Mucosa of descending colon (tissue), 3 donors: ENCODE data around the gene WDR86. TPM values are rescaled to one million over a fixed set of nuclear protein-coding genes. Genes with fewer than 3 reads are reported as not detected.
A peak's percentile ranks its signal among the peaks of the same experiment; 100 is the strongest.

Experiments
- ATAC-seq: fragments of 200-7000 bp; cut with Tn5 transposase; one replicate; pipeline ENCODE4 v1.9.1; 2020; ENCODE audit warnings: mild to moderate bottlenecking, moderate library complexity
- DNase-seq, 3 donors: peaks; one replicate each; pipeline ENCODE4 v3.0.0-alpha.2; 2020
- H3K36me3 ChIP-seq: fragments of 200-600 bp; one replicate; pipeline ENCODE4 v1.8.0; 2021; ENCODE audit warnings: low read depth, mild to moderate bottlenecking
- H3K4me1 ChIP-seq: fragments of 200-600 bp; one replicate; pipeline ENCODE4 v1.8.0; 2021; ENCODE audit warnings: low read depth, mild to moderate bottlenecking
- H3K4me3 ChIP-seq: fragments of 200-600 bp; one replicate; pipeline ENCODE4 v1.8.0; 2021; ENCODE audit warnings: mild to moderate bottlenecking
- H3K9me3 ChIP-seq: fragments of 200-600 bp; one replicate; pipeline ENCODE4 v1.8.0; 2021; ENCODE audit warnings: mild to moderate bottlenecking
- intact Hi-C, 2 donors: fragments of 100-400 bp; cut with DNase I in 1 of 2; cut with micrococcal nuclease in 1 of 2; formaldehyde crosslinking; loops; one replicate each; pipeline versions ENCODE4 v1.11.0 to v1.11.1; 2022; cut with DNase I, micrococcal nuclease
- total RNA-seq, 3 donors: library from RNA; stranded (reverse); fragmentation: NEBNext Ultra II Directional in 2 of 3; extraction: Animal tissue kit (Norgen Biotek cat#: 25700) in 2 of 3; gene quantifications; one replicate each; pipeline versions ENCODE4 v1.2.1 to v1.2.4, GENCODE V29; 2021 to 2023
- TF ChIP-seq, protein P1 (sequence below): fragments of 200-600 bp; IDR thresholded peaks from one replicate; pipeline ENCODE4 v1.8.0; 2022; ENCODE audit warnings: antibody characterized with exemption, mild to moderate bottlenecking
- donor health status: DM: no; HTN: no; CAD: no; lungs with moderate emphysema.
- donor health status: DM: no; HTN: no; CAD: no.
- donor health status: DM: no; HTN: yes; CAD: no.

Gene WDR86
- total RNA-seq, 3 donors from 2014 or later: 0.38 to 16.6 (median 1.2) TPM

DNA sequence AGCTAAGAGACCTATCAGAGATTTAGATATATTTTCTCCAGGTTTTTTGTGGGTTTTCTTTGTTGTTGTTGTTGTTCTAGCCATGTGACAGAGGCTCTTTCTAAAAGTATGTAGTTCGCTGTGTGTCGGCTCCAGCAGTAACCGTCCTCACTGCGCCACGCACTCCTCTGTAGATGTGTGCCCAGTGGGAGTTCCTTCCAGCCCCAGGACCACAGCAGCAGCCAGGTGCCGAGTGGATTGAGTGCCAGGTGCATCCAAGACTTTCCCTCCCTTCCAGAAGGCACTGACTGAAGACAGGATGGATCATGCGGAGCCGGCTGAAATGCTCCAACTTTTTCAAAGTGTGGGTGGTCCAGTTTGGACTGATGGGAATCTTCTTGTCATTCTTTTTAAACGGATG lies 31.8 kb downstream of the WDR86 start:
- Histone ChIP-seq H3K4me3 (no peak overlapping the region), H3K9me3 (no peaks in the 10 kb centered on the region), H3K4me1 (peaks cover 10% of the 10 kb centered on the region), H3K36me3 (peaks cover 2% of the 10 kb centered on the region)
- ATAC-seq (no peak), DNase-seq (no peak)
- intact Hi-C loops: no loop called here
- TF ChIP-seq, protein P1, sequence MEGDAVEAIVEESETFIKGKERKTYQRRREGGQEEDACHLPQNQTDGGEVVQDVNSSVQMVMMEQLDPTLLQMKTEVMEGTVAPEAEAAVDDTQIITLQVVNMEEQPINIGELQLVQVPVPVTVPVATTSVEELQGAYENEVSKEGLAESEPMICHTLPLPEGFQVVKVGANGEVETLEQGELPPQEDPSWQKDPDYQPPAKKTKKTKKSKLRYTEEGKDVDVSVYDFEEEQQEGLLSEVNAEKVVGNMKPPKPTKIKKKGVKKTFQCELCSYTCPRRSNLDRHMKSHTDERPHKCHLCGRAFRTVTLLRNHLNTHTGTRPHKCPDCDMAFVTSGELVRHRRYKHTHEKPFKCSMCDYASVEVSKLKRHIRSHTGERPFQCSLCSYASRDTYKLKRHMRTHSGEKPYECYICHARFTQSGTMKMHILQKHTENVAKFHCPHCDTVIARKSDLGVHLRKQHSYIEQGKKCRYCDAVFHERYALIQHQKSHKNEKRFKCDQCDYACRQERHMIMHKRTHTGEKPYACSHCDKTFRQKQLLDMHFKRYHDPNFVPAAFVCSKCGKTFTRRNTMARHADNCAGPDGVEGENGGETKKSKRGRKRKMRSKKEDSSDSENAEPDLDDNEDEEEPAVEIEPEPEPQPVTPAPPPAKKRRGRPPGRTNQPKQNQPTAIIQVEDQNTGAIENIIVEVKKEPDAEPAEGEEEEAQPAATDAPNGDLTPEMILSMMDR: no peak

DNA sequence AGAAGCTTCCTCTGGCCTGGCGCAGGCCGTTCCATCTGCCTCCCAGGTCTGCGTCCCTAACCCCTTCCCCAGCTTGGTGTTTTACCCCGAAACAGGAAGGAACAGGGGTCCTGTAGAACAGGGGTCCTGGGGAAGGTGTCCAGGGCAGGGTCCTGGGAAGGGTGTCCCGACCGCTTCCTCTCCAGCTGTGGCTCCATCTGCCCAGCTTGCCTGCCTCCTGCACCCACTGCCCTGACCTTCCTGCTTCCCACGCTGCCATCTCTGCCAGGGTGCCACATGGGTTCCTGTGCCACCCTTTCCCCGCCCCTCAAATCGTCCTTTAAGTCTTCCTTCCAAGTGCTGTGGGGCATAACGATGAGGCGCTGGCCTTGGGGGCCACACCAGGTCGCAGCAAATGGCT lies 32.4 kb downstream of the WDR86 start:
- Histone ChIP-seq H3K4me1 (peaks cover 10% of the 10 kb centered on the region), H3K9me3 (no peaks in the 10 kb centered on the region), H3K36me3 (peaks cover 2% of the 10 kb centered on the region), H3K4me3 (no peak overlapping the region)
- no peak for DNase-seq
- no peak for ATAC-seq
- TF ChIP-seq, protein P1: no peak
- intact Hi-C loops: no loop called here

DNA sequence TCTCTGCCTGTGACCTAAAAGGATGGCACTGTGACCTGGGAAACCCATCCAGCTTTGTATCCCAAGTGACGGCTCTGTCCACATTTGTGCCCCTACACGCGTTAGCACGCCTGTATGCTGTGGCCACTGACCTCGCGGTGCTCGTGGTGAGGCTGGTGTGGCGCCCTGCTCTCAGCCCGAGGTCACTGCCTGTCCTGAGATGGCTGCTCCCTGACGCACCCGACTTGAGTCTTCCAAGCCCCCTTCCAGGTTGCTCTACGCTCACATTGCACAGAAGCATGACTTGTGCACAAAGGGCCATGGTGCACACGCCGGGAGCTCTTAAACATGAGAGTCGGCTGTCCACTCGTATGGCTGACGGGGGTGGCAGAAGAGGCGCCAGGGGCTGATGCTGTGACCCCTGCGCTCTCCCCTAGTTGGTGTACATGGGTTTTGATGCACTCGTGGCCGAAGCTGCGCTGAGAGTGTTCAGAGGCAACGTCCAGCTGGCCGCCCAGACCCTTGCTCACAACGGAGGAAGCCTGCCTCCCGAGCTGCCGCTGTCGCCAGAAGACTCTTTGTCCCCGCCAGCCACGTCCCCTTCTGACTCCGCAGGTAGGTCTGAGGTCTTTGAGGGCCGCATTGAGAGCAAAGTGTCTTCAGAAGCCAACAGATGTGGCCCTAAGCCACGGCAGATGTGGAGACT lies 33.5 kb downstream of the WDR86 start:
- TF ChIP-seq, protein P1: no peak
- Histone ChIP-seq H3K4me1 (peaks cover 4% of the 10 kb centered on the region), H3K4me3 (no peak overlapping the region), H3K36me3 (peaks cover 2% of the 10 kb centered on the region), H3K9me3 (no peaks in the 10 kb centered on the region)
- intact Hi-C loops: no loop called here
- ATAC-seq (no peak), DNase-seq (no peak)

DNA sequence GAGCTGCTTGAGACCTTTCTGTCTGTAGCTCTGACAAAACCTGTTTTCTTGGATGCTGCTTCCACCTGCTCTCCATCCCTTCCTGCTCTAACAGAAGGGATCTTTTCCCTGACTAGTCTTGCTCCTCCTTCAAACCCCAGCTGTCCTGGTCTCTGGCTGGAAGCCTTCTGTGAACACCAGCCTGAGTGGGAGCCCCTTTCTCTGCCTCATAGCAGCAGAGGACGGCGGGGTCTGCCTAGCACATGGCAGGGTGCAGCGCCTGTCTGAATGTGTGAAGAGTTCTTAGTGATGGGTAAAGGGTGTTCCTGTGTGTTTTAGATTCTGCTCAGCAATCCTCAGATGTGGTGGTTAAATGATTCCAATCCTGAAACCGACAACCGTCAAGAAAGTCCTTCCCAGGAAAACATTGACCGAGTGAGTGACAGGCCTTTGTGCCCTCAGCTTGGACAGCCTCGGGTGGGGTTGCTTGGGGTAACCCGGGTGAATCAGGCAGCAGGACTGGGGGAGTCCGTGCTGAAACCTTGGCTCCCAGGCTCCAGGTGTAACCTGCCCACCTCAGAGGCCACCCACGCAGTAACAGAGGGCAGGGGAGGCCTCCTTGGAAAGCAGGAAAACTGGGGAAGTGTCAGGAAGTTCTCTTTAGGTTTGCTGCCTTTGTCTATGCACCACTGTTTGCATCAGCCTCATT lies 34.2 kb downstream of the WDR86 start:
- TF ChIP-seq, protein P1: no peak
- intact Hi-C loops: no loop called here
- no peaks in the 10 kb centered on the region for H3K4me1 ChIP-seq
- ATAC-seq (no peak), DNase-seq (no peak)
- H3K9me3 ChIP-seq: no peaks in the 10 kb centered on the region
- no peak overlapping the region for H3K4me3 ChIP-seq
- H3K36me3 ChIP-seq: peaks cover 2% of the 10 kb centered on the region

GRCh38 chr7:151374726-151375125 lies 35.1 kb downstream of the WDR86 start:
- no peaks in the 10 kb centered on the region for H3K4me1 ChIP-seq
- H3K36me3 ChIP-seq: peaks cover 2% of the 10 kb centered on the region
- DNase-seq: peak in 1 of 3 donors; percentile 37
- H3K9me3 ChIP-seq: no peaks in the 10 kb centered on the region
- TF ChIP-seq, protein P1: no peak
- no peak for ATAC-seq
- H3K4me3 ChIP-seq: no peak overlapping the region
- intact Hi-C loops: loop anchor here in 1 of 2 donors (5.0 kb wide), 1 partner anchor 73 kb away; no protein-coding TSS in a partner anchor
